Glomerular visceral epithelial cell (primary cell): ENCODE results near the gene CRTAC1.
A peak's percentile ranks its signal among the peaks of the same experiment; 100 is the strongest.

Source experiments
- DNase-seq: peaks from one replicate; pipeline ENCODE4 v3.0.0-alpha.2; 2016; ENCODE audit errors: extremely low spot score

The CRTAC1 gene

DNA sequence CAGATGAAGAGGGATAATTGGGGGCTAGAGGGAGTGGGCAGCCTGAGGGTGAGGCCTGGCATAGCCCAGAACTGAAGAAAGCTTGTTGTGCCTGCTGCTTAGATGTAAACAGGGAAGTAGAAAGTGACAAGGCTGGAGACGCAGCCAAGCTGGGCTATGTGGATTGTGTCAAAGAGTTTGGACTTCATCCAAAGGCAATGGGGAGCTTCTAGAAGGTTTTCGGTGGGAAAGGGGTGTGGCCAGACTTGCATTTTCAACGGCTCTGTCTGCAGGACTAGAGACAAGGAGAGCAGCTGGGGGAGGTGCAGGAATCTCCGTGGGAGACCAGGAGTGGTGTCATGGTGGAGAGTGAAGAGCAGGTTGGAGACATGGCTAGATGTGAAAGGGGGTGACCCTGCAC is 132.0 kb downstream of the CRTAC1 start:
- DNase-seq = no peak

DNA sequence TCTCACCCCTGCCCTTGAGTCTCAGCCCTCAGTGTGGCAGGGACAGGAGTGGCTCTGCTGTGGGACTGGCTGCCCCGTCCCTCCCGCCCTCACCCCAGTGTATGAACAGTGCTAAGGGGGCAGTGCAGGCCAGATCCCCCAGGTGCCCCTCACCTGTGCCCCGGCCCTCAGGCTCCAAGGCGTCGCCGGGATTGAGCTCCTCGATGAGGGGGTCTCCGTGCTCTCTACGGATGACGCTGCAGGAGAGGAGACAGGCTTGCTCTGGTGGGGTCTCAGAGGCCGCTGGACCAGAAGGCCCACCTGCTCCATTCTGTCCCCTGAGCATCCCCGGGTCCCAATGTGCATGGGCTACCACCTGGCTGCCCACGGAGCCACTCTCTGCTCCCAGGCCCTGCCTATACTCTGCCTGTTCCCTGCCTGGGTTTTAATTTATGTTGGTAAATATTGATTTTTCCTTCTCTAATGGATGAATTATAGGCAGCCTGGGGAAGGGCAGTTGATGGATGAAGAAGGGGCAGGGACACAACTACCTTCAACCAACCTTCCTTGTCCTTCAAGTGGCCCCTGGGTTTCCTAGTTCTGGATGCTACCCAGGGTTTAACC is 133.6 kb downstream of the CRTAC1 start:
- DNase-seq = no peak

DNA sequence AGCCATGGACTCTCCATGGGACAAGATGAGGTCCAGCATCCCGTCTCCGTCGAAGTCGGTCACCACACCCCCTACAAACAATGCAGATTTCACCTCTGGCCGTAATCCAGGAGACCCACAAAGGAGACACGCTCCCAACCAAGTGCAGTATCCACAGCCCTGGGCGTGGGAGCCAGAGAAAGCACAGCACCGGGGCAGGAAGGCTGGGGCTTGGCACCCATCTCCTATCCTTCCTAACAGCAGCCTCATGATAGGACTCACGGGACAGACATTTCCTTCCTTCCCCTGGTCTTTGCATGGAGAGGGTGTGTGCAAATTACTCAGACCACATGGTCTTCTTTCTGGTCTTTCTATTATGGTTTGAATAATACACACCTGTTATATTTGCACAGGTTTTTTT is 134.5 kb downstream of the CRTAC1 start:
- no peak for DNase-seq

DNA sequence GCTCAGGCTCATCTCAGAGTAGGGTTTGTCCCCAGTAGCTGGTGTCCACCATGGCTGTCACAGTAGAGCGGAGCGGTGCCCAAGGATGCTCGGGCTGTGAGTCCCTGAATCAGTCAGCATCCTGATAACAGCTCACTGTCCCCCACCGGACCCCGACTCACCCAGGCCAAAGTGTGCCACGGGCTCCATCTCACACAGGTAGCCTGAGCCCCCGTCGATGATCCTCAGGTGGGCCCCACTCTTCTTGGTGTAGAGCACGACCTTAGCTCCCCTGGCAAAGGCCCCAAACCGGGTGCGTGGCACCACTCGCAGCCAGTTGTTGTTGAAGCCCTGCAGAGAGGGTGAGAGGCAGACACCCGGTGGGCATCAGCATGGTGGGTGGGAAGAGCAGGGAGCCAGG is 135.3 kb downstream of the CRTAC1 start:
- DNase-seq = no peak

DNA sequence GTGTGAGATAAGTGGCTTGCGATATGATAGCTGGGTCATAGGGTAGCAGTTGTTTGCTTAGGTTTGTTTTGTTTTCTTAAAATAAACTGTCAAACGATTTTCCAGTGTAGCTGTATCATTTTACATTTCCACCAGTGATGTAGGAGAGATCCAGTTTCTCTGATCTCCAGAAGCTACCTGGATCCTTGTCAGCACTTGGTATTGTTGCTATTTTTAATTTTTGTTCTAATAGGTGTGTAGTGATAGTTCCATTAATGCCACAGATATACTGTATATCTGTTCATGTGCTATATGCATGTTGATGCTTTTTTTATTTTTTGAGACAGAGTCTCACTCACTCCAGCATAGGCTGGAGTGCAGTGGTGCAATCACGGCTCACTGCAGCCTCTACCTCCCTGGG is 136.3 kb downstream of the CRTAC1 start:
- DNase-seq = no peak

DNA sequence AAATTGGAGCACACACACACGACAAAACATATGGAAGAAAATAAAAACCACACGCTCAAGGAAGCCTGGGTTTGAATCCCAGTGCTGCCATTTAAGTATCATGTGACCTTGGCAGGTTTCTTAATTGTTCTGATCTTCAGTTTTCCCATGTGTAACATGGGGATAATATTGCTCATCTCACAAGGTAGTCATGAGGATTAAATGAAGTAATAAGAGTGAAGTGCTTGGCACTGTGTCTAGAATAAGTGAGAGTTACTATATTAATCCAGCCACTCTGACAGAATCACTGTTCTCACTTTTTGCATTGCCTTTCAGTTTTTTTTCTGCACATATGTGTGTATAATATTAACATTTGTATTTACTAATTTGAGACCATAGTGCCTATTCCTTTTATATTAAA is 137.5 kb downstream of the CRTAC1 start:
- DNase-seq = no peak

DNA sequence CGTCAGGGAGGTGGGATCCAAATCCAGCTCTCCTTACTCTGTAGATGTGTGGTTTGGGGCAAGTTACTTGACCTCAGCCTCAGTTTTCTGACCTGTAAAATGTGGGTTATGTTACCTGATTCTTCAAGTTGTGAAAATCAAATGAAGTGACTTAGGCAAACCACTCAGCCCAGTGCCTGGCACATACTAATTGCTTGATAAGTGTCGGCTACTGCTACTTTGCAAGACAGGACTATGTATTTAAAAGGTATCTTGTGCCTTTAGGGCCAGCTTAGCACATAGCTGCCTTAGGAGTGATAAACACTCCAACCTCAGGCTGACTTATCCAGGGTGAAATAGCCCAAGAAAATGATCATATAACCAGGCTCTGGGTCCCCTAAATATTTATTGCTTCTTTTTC is 137.9 kb downstream of the CRTAC1 start:
- DNase-seq = no peak

DNA sequence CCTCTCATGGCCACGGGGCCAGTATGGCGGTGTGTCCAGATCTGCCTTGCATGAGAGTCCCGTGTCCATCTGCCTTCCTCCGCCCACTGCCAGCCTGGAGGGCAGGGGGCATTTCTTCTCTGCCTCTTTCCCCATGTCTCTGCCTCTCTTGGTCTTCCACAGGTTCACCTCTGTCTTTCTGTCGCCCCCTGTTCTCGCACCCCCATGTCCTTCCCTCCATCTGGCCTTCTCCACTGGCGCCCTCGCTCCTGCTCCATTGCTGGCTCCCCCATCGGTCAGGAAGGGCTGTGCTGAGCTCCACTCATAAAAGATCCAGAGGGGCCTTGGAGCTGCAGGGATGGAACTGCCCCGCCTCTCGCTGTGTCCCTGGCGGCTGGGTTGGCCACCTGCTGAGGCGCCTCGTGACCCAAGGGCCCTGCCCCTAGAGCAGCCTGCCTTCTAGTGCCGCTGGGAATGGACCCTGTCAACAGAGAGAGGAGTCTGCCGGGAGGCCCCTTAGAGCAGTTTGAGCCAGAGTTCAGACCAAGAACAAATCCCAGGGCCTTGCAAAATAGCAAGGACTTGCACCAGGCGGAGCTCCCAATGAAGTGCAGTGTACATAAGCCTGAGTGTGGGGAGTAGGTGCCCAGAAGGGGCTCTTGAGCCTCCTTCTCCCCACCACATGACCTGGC is 138.8 kb downstream of the CRTAC1 start:
- DNase-seq = no peak

DNA sequence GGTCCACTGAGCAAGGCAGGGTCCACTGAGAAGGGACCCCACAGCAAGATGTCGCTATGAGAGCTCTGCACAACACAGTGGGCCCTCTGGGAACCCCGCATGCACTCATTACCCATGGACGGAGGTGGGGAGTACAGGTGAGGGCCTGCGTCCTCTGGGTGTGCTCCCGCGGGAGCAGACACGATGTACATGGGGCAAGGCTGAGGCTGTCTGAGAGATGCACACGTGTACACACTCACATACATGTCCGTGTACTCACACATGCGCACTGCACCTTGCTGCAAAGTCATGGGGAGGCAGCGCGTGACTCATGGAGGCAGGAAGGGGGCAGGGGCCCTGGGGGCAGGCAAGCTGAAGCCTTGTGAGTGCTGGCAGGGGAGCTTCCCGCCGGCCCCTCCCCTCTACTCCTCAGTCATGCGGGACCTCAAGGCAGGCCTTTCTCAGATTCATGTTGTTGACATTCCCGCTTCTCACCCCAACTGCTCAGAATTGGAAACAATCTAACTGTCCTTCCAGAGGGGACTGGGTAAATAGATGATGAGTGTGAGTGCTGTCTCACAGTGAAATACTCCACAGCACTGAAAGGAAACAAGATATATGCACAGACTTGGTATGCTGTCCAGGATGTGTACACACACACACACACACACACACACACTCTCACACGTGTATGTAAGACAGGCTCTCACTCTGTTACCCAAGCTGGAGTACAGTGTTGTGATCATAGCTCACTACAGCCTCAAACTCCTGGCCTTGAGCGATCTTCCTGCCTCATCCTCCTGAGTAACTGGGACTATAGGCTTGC is 140.8 kb downstream of the CRTAC1 start:
- DNase-seq = peak; percentile 98

DNA sequence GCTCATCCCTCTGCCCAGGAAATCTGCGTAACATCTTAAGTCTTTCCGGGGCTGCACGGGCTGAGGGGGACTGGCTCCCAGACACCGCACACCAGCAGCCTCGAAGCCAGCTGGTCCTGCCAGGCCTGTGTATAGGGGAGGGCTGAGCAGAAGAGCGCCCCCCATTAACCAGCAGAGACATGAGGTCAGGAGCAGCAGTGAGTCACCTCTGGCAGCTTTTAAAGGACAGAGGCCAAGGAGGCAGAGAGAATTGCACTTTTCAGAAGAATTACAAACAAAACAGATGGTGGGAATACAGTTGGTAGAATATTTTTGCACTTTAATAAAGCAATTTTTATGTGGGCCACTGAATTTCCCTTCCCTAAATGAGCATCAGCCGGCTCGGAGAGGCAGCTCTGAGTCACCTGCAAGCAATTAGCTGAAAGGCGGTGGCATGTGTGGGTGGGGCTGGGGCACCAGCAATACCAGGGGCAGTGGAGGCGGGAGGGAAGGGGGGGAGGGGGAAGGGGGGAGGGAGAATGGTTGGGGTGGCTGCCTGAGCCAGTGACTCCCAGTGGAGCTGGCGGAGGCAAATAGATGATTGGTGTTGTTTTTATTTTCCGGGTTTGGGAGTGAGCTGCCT is 141.7 kb downstream of the CRTAC1 start:
- peak; percentile 93 for DNase-seq

DNA sequence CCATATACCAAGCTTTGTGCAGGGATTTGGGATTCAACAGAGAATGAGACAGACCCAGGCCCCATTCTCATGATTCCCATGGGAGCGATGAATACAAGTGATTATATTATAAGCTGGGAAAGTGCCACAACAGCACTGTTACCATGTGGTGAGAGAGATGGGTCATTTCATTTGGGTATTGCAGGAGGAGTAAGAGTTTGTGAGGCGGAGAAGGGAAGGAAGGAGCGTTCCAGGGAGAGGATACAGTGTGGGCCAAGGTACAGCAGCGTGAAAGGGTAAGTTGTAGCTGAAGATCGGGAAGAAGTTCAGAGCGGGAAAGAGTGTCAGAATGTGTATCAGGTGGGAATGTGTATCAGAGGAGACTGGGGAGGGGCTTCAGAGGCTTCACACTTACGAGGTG is 142.3 kb downstream of the CRTAC1 start:
- no peak for DNase-seq

DNA sequence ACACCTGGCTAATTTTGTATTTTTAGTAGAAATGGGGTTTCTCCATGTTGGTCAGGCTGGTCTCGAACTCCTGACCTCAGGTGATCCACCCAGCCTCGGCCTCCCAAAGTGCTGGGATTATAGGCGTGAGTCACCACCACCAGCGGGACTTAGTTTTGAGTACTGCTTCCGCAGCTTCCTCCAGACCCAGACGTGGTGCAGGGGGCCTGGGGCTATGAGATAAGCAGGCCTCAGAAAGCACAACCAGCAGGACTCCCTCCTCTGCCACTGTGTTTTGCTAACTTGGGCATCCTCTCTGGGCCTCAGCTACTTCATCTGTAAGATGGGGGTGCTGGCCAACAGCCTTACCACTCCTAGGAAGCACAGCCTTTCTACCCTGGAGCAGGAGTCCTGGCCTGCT is 143.0 kb downstream of the CRTAC1 start:
- DNase-seq = peak; percentile 18

DNA sequence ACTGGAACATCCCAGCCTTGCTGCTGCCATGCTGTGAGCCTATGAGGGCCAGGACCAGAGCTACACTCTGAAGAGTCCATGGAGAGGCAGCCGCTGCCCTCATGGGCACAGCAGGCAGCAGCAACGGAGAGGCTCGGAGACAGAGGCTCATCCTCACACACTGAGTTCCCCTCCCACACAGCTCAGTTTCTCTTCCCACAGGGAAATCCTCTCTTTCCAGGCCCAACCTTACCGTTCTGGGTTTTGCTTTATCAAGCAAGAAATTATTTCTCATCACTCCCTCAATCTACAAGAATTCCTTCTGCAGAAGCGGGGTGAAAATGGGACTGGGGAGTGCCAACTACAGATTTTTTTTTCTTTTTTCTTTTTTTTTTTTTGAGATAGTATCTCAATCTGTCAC is 144.1 kb downstream of the CRTAC1 start:
- no peak for DNase-seq

DNA sequence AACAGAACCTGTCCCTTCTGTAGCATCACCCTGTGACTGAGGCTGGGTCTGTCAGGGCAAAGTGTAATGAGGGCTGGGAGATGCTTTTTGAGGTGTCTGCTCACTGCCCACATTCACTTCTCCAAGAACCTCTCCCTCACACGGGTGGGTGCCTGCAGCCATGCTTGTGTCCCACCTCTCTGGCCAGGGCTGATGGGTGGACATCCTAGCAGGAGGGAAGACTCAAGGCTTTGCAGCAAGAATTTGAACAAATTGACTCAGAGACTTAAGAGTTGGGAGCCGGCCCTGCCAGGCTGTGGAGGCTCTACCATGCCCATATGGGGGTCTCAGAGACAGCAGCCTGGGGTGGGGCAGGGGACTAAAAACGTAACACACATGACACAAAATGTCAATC is 147.3 kb downstream of the CRTAC1 start:
- DNase-seq = no peak

DNA sequence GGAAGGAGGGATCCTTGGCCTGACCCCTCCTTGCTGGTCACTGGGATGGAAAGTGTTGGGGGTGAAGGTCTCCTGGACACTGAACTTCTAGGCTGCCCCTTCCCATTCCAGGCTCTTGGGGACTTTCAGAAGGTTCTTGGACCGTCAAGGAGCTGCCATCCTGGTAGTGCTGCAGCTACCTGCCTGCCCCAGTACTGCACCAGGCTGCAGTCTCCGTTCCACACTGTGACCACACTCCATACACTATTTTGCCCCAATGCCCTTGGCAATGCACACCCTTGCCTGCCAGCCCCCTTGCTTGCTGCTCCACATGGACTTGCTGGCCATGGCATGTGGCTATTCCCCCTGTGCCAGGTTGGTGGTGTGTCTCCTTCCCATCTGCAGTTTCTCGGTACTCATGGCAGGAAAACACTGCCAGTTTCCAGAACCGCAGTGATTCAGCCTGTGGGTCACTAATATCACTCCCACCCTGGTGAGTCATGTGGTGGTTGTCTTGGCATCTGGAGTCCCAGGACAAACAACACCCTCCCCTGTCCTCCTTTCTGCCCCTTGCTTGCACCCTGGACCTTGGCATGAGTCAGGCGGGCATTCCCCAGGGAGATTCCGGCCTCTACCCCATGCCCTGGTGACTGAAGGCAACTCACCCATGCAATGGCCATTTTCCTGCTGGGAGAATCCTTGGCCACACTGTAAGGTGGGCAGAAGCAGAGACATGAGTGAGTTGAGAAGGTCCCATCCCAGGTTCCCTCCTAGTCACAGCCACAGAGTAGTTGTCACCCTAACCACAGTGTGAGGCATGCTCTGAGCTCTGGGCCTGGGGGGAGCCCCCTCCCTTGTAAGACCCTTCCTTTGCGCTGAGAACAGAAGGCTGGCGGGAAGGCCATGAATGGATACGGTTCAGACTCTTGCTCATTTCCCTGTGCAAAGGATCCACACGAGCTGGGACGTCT is 148.0 kb downstream of the CRTAC1 start:
- DNase-seq = peak; percentile 100

DNA sequence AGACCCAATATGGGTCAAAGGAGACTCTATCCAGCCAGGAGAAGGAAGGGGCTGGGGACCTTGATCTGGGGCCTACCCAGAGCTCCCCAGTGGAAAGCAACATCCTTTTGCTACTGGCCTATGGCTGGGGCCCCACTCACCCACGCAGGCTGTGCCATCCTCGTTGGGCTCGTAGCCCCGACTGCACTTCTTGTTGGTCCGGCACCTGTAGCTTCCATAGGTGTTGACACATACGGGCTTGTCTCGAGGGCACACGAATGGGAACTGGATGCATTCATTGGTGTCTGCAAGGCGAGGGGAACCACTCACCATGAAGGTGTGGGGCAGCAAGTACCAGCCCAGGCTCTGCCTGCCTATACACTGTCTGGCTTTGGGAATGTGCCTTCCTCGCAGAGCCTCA is 150.3 kb downstream of the CRTAC1 start:
- DNase-seq = no peak

DNA sequence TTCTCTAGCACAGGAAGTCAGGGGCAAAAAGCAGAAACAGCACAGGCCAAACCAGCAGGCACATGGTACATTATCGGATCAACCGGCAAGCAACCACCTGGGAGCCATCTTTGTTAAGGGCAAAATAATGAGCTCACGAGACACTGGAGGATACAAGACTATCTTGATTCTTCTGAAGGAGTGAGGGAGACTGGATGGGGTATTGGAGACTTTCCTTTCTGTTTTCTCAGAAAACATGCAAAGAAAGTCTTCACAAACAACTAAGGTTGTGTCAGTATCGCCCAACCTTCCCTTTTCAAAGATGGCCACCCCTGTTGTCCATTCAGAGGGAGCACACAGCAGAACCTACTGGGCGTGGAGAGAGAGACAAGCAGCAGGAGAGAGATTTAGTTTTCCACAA is 151.2 kb downstream of the CRTAC1 start:
- no peak for DNase-seq

DNA sequence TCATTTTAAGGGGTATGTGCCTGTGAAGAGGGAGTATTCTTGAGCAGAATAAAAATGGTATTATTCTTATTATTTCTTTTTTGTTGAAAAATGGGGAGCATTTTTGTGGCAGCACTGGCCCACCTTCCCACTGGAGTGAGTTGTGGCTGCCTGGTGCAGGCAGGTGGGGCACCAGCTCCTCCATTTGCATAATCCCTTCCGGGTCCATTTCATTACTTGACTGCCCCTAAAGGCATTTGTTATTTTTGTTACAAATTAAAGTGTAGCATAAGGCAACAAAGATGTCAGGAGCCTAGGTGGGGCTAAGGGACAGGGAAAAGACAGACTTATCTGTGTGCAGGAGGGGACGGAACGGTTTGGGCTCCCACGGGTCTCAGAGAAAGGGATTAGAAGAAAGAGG is 154.0 kb downstream of the CRTAC1 start:
- DNase-seq = no peak

DNA sequence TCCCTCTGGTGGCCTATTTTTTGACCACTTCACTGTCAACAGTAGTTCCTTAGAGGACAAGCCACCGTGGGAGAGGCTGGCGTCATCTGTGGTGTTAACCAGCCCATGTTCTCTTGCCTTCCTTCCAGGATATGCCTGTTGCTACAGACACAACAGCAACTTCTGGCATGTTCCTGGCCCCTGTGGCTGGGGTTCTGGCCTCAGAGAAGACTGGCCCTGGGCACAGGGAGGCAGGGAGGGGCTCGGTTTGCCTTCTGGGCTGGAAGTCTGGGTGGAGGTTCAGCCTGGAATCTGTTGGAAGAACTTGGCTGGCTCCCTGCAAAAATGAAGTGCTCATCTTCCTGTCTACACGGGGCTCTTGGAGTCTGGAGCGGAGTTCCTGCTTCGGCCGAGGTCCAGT is 155.0 kb downstream of the CRTAC1 start:
- no peak for DNase-seq

DNA sequence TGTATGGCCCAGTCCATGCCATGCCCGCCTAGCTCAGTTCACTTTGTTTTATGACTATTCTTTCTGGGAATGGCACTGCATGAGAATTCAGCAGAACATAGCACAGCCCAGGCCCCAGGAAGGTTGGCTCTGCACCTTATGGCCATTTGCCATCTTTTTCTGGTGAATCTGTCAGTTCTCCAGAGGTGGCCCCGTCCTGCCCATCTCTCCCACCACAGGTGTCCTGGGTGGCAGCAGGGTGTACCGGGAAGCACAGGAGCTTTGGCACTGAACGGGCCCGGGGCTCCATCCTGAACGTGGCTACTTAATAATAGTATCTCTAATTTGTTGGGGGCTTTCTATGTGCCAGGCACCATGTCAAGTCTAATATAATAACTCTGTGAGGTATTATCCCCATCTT is 156.1 kb downstream of the CRTAC1 start:
- DNase-seq = no peak

DNA sequence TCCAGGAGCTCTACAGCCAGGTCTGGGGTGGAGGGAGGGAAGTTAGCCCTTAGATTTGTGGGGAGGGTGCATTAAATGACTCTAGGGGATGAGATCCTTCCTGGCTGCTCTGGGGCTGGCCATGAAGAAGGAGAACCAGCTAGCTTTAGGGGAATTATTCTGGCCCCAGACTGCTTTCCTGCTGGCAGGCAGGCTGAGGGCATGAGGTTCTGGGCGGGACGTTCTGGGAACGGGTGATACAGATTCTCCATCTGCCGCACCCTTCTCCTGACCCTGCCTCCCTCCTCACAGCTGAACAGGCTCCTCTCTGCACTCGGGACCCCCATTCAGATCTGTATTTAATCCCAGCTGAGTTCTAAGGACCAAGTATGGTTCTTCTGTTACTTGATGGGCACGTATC is 156.9 kb downstream of the CRTAC1 start:
- no peak for DNase-seq

DNA sequence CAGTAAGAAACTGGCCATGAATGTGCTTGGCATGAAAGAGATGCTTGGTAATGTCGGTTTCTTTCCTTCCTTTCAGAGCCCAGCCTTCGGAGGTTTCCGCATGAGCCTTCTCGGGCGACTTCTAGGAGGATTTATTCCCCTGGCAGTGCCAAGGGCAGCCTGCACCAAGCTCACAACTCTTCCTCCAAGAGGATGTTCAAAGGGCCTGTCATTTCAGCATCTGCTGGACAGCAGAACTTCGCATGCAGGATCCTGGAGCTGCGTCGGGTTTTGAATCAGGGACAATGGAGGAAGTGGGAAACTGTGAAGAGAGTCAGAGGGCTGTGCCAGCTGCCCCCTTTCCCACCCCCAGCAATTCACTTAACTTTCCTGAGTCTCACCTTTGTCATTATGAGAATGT is 159.4 kb downstream of the CRTAC1 start:
- no peak for DNase-seq
